Upper lobe of right lung (tissue), 1 donor: ENCODE data around the gene MORF4L1. TPM values are rescaled to one million over a fixed set of nuclear protein-coding genes. Genes with fewer than 3 reads are reported as not detected.

Experiments
- ATAC-seq: fragments of 200-7000 bp; cut with Tn5 transposase; one replicate; pipeline ENCODE4 v1.9.1; 2020; ENCODE audit warnings: mild to moderate bottlenecking, moderate library complexity
- DNase-seq: peaks from one replicate; pipeline ENCODE4 v3.0.0-alpha.2; 2020
- H3K27ac ChIP-seq: fragments of 200-600 bp; one replicate; pipeline ENCODE4 v1.8.0; 2022
- H3K27me3 ChIP-seq: fragments of 200-600 bp; one replicate; pipeline ENCODE4 v1.8.0; 2022; ENCODE audit warnings: mild to moderate bottlenecking
- H3K36me3 ChIP-seq: fragments of 200-600 bp; one replicate; pipeline ENCODE4 v1.8.0; 2022
- H3K4me1 ChIP-seq: fragments of 200-600 bp; one replicate; pipeline ENCODE4 v1.8.0; 2022
- H3K4me3 ChIP-seq: fragments of 200-600 bp; one replicate; pipeline ENCODE4 v1.8.0; 2022; ENCODE audit warnings: mild to moderate bottlenecking
- H3K9me3 ChIP-seq: fragments of 200-600 bp; one replicate; pipeline ENCODE4 v1.8.0; 2022
- CTCF ChIP-seq: fragments of 200-600 bp; IDR thresholded peaks from one replicate; pipeline ENCODE4 v1.8.0; 2022; ENCODE audit warnings: antibody characterized with exemption
- intact Hi-C: fragments of 100-400 bp; cut with DNase I; formaldehyde crosslinking; loops from one replicate; pipeline ENCODE4 v1.11.0; 2022
- long read RNA-seq: library from polyadenylated mRNA; unstranded; transcript quantifications from one replicate; pipeline ENCODE4 v2.0.0, GENCODE V29; 2021
- total RNA-seq: library from RNA; stranded (reverse); fragmentation: NEBNext Ultra II Directional; extraction: Animal tissue kit (Norgen Biotek cat#: 25700); gene quantifications from one replicate; pipeline ENCODE4 v1.2.1, GENCODE V29; 2021
- donor health status: DM: no; HTN: yes; CAD: no; lungs with severe emphysema.

Gene MORF4L1
- 261 TPM for total RNA-seq
- long read RNA-seq, transcript MORF4L1-203 (12 exons, 1,880 nt) = major isoform, 244 of 285 reads
- long read RNA-seq, partial matches to known transcripts = 17 of 285 reads
- long read RNA-seq, other reads (novel, unspliced or antisense) = 19 of 285 reads

- Histone ChIP-seq H3K4me1 (peaks cover 23% of the 10 kb centered on the region), H3K9me3 (no peaks in the 10 kb centered on the region), H3K36me3 (no peaks in the 10 kb centered on the region), H3K27me3 (no peaks in the 10 kb centered on the region), H3K27ac (peak within 1 kb of the TSS; percentile 99), H3K4me3 (peak within 1 kb of the TSS; percentile 74)
- intact Hi-C loops = no loop called here
- DNase-seq (peak; percentile 99), ATAC-seq (peak; percentile 95)
- TF ChIP-seq CTCF = no peak
Observed at GRCh38 chr15:78872155-78872971, at the start of gene MORF4L1. Gene MORF4L1 (plus strand): TSS chr15:78872890. CDS start chr15:78873018, 128 bp downstream.

GRCh38 chr15:78828920-78829319 is 43.8 kb upstream of the MORF4L1 start:
- Histone ChIP-seq H3K4me1 (peaks cover 5% of the 10 kb centered on the region), H3K36me3 (no peaks in the 10 kb centered on the region), H3K27me3 (peaks cover 3% of the 10 kb centered on the region), H3K4me3 (no peak overlapping the region), H3K27ac (no peak overlapping the region), H3K9me3 (no peaks in the 10 kb centered on the region)
- intact Hi-C loops = no loop called here
- ATAC-seq = peak; percentile 63
- DNase-seq = no peak
- no peak for TF ChIP-seq CTCF

GRCh38 chr15:78830514-78831228 is 42.0 kb upstream of the MORF4L1 start:
- Histone ChIP-seq H3K27me3 (peaks cover 3% of the 10 kb centered on the region), H3K4me1 (no peaks in the 10 kb centered on the region), H3K9me3 (no peaks in the 10 kb centered on the region), H3K4me3 (no peak overlapping the region), H3K27ac (no peak overlapping the region), H3K36me3 (no peaks in the 10 kb centered on the region)
- no peak for DNase-seq
- TF ChIP-seq CTCF = no peak
- intact Hi-C loops = no loop called here
- peak; percentile 32 for ATAC-seq

GRCh38 chr15:78831229-78832207 is 41.2 kb upstream of the MORF4L1 start:
- Histone ChIP-seq H3K9me3 (no peaks in the 10 kb centered on the region), H3K27me3 (peaks cover 3% of the 10 kb centered on the region), H3K4me1 (no peaks in the 10 kb centered on the region), H3K36me3 (no peaks in the 10 kb centered on the region), H3K4me3 (no peak overlapping the region), H3K27ac (no peak overlapping the region)
- DNase-seq (no peak), ATAC-seq (peak; percentile 8)
- no peak for TF ChIP-seq CTCF
- intact Hi-C loops = no loop called here

- ATAC-seq = no peak
- no peak for TF ChIP-seq CTCF
- H3K27ac ChIP-seq = no peak overlapping the region
- no peaks in the 10 kb centered on the region for H3K36me3 ChIP-seq
- peaks cover 3% of the 10 kb centered on the region for H3K27me3 ChIP-seq
- no peak for DNase-seq
- no peaks in the 10 kb centered on the region for H3K9me3 ChIP-seq
- H3K4me3 ChIP-seq = no peak overlapping the region
- intact Hi-C loops = no loop called here
- no peaks in the 10 kb centered on the region for H3K4me1 ChIP-seq
Observed at GRCh38 chr15:78836333-78836732, 36.4 kb upstream of the MORF4L1 start.
